IMR-90 (cell line): ENCODE measurements around the gene NACC2.

Source experiments
- BHLHE40 ChIP-seq: fragments of 150-350 bp; IDR thresholded peaks from 2 replicates; pipeline ENCODE4 v1.6.1; 2016; ENCODE audit warnings: mild to moderate bottlenecking, low read depth, low read length
- CEBPB ChIP-seq: IDR thresholded peaks from 2 replicates; pipeline ENCODE4 v1.6.1; 2012; ENCODE audit warnings: low read depth, low read length, improper control_type of control experiment
- MAFK ChIP-seq: IDR thresholded peaks from 2 replicates; pipeline ENCODE4 v1.6.1; 2012; ENCODE audit warnings: low read depth, low read length, improper control_type of control experiment
- MAZ ChIP-seq: IDR thresholded peaks from 2 replicates; pipeline ENCODE4 v1.6.1; 2012; ENCODE audit warnings: low read depth, mild to moderate bottlenecking, low read length, improper control_type of control experiment, moderate library complexity, borderline replicate concordance
- NFE2L2 ChIP-seq: fragments of 150-350 bp; IDR thresholded peaks from 2 replicates; pipeline ENCODE4 v1.6.1; 2016; ENCODE audit warnings: low read depth, mild to moderate bottlenecking, low read length
- POLR2A ChIP-seq: IDR thresholded peaks from 2 replicates; pipeline ENCODE4 v1.6.1; 2012; ENCODE audit warnings: mild to moderate bottlenecking, low read depth, low read length
- RAD21 ChIP-seq: IDR thresholded peaks from 2 replicates; pipeline ENCODE4 v1.6.1; 2012; ENCODE audit warnings: low read length, improper control_type of control experiment
- RCOR1 ChIP-seq: IDR thresholded peaks from 2 replicates; pipeline ENCODE4 v1.6.1; 2012; ENCODE audit warnings: mild to moderate bottlenecking, low read length, improper control_type of control experiment; ENCODE audit not compliant: insufficient replicate concordance
- SMC3 ChIP-seq: fragments of 150-350 bp; IDR thresholded peaks from 2 replicates; pipeline ENCODE4 v1.6.1; 2016; ENCODE audit warnings: low read depth, mild to moderate bottlenecking, antibody characterized with exemption, low read length, moderate library complexity
- USF2 ChIP-seq: fragments of 150-350 bp; IDR thresholded peaks from 2 replicates; pipeline ENCODE4 v1.6.1; 2017; ENCODE audit warnings: mild to moderate bottlenecking, antibody characterized with exemption, low read length, low read depth
- TF ChIP-seq, protein P1 (sequence below): conservative IDR thresholded peaks from 2 replicates; pipeline ENCODE4 v1.5.1; 2012; ENCODE audit warnings: mild to moderate bottlenecking, low read depth, low read length, improper control_type of control experiment
- TF ChIP-seq, protein P2 (sequence below): fragments of 150-350 bp; IDR thresholded peaks from 2 replicates; pipeline ENCODE4 v1.6.1; 2016; ENCODE audit warnings: low read depth, mild to moderate bottlenecking, low read length, moderate library complexity, borderline replicate concordance

DNA sequence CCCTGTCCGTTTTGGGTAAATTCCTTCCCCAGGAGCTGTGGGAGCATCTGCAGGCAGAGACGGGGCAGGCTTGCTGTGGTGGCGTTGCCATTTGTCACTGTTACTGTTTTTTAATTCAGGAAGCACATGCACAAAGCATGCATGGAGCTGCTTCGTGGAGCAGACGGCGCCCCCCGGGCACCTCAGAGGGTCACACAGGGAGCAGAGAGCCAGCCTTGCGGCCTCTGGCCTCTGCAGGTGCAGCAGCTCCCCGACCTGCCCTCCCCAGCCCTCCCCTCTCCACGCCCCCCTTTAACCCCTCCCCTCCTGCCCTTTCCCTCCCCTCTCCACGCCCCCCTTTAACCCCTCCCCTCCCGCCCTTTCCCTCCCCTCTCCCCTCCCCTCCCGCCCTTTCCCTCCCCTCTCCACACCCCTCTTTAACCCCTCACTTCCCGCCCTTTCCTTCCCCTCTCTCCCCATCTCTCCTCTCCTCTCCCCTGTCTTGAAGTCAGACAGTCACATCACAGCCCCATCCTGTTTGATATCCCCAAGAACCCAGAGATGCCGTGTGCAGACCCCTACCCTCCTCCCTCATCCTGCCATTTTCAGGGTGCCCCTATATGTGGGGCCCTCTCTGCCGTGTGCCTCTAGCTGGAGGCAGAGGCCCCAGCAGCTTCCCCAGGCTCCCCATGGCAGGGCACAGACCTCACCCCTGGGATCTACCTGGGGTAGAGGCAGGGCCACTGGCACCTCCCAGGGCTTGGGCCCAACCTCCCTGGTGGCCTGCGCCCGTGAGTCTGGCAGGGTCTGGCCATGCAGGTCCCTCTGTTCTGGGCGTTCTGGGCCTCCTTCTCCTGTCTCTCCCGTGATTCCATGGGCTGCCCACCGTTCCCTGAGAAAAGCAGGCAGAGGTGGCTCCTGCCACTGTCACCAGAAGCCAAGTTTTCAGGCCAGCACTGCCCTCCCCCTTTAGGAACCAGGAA lies 104.3 kb downstream of the NACC2 start:
- TF ChIP-seq, protein P1, sequence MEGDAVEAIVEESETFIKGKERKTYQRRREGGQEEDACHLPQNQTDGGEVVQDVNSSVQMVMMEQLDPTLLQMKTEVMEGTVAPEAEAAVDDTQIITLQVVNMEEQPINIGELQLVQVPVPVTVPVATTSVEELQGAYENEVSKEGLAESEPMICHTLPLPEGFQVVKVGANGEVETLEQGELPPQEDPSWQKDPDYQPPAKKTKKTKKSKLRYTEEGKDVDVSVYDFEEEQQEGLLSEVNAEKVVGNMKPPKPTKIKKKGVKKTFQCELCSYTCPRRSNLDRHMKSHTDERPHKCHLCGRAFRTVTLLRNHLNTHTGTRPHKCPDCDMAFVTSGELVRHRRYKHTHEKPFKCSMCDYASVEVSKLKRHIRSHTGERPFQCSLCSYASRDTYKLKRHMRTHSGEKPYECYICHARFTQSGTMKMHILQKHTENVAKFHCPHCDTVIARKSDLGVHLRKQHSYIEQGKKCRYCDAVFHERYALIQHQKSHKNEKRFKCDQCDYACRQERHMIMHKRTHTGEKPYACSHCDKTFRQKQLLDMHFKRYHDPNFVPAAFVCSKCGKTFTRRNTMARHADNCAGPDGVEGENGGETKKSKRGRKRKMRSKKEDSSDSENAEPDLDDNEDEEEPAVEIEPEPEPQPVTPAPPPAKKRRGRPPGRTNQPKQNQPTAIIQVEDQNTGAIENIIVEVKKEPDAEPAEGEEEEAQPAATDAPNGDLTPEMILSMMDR: no peak
- TF ChIP-seq CEBPB (no peak), USF2 (no peak), MAZ (no peak), SMC3 (no peak), POLR2A (no peak), MAFK (no peak), RAD21 (no peak), BHLHE40 (no peak), RCOR1 (no peak), NFE2L2 (no peak)
- TF ChIP-seq, protein P2, sequence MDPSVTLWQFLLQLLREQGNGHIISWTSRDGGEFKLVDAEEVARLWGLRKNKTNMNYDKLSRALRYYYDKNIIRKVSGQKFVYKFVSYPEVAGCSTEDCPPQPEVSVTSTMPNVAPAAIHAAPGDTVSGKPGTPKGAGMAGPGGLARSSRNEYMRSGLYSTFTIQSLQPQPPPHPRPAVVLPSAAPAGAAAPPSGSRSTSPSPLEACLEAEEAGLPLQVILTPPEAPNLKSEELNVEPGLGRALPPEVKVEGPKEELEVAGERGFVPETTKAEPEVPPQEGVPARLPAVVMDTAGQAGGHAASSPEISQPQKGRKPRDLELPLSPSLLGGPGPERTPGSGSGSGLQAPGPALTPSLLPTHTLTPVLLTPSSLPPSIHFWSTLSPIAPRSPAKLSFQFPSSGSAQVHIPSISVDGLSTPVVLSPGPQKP: no peak
